CD4-positive, alpha-beta T cell (primary cell): Measurements from ENCODE around the gene AQP5. TPM values are rescaled to one million over a fixed set of nuclear protein-coding genes. Genes with fewer than 3 reads are reported as not detected.

ENCODE experiments used
- ATAC-seq: fragments of 200-7000 bp; cut with Tn5 transposase; one replicate; pipeline ENCODE4 v1.10.0; 2022; ENCODE audit warnings: mild to moderate bottlenecking; ENCODE audit not compliant: poor library complexity
- CTCF ChIA-PET: fragments of 350-600 bp; sonication (Branson Sonifier 250); formaldehyde crosslinking; loops from one replicate; lab custom pipeline; 2021; ENCODE audit warnings: antibody characterized with exemption, inconsistent platforms; lab: Charles Lee
- POLR2A ChIA-PET: fragments of 350-600 bp; sonication (Branson Sonifier 250); formaldehyde crosslinking; loops from one replicate; lab custom pipeline; 2021; ENCODE audit warnings: antibody characterized with exemption, inconsistent platforms; lab: Charles Lee
- DNase-seq, 14 experiments: peaks; one replicate each; pipeline ENCODE4 v3.0.0-alpha.2; 2013 to 2020; ENCODE audit warnings: mixed read lengths in 2 of 14
- H3K27ac ChIP-seq, 2 donors: one replicate each; pipeline versions ENCODE4 v1.5.1 to v1.7.0; 2013; ENCODE audit warnings: low read length in 2 of 2, low read depth in 1 of 2, mild to moderate bottlenecking in 1 of 2
- H3K27me3 ChIP-seq, 2 experiments: 1 replicate in 1 of 2; 2 replicates in 1 of 2; pipeline versions ENCODE4 v1.6.1 to v1.7.0; 2013; ENCODE audit warnings: low read length in 2 of 2, control low read depth in 1 of 2, mild to moderate bottlenecking in 1 of 2, moderate library complexity in 1 of 2; ENCODE audit not compliant: insufficient read depth in 2 of 2, control insufficient read depth in 1 of 2
- H3K36me3 ChIP-seq: one replicate; pipeline ENCODE4 v1.6.1; 2013; ENCODE audit warnings: low read length, control low read depth; ENCODE audit not compliant: insufficient read depth
- H3K4me1 ChIP-seq: one replicate; pipeline ENCODE4 v1.6.1; 2013; ENCODE audit warnings: low read length, control low read depth; ENCODE audit not compliant: insufficient read depth
- H3K4me3 ChIP-seq: one replicate; pipeline ENCODE4 v1.5.1; 2013; ENCODE audit warnings: mild to moderate bottlenecking, low read length, moderate library complexity
- H3K9me3 ChIP-seq, 2 experiments: 1 replicate in 1 of 2; 2 replicates in 1 of 2; pipeline versions ENCODE4 v1.6.1 to v1.7.0; 2013; ENCODE audit warnings: low read length in 2 of 2, mild to moderate bottlenecking in 2 of 2, control low read depth in 1 of 2, moderate library complexity in 1 of 2; ENCODE audit not compliant: control insufficient read depth in 1 of 2, insufficient read depth in 1 of 2
- H3K27ac Mint-ChIP-seq: one replicate; pipeline ENCODE4 v1.8.0; 2020; ENCODE audit warnings: mixed read lengths
- H3K27me3 Mint-ChIP-seq: one replicate; pipeline ENCODE4 v1.8.0; 2021; ENCODE audit warnings: mixed read lengths
- H3K36me3 Mint-ChIP-seq: one replicate; pipeline ENCODE4 v1.8.0; 2021; ENCODE audit warnings: low read depth, mixed read lengths
- H3K4me1 Mint-ChIP-seq: one replicate; pipeline ENCODE4 v1.8.0; 2021; ENCODE audit warnings: low read depth, mixed read lengths
- H3K4me3 Mint-ChIP-seq: one replicate; pipeline ENCODE4 v1.8.0; 2020; ENCODE audit warnings: mild to moderate bottlenecking, mixed read lengths
- H3K9me3 Mint-ChIP-seq: one replicate; pipeline ENCODE4 v1.8.0; 2020; ENCODE audit warnings: mixed read lengths
- intact Hi-C, 2 experiments: fragments of 100-400 bp; cut with DNase I in 1 of 2; cut with micrococcal nuclease in 1 of 2; formaldehyde crosslinking; loops; one replicate each; pipeline versions ENCODE4 v1.15.1 to v1.9.0; 2023 to 2025; cut with DNase I, micrococcal nuclease
- total RNA-seq, 174 experiments: library from RNA in 2 of 174; stranded (reverse) in 2 of 174; gene quantifications; one replicate each; pipeline ENCODE4 v1.2.3 and lab custom pipeline; 2021 to 2026
- TF ChIP-seq, protein P1 (sequence below): fragments of 200-600 bp; IDR thresholded peaks from one replicate; pipeline ENCODE4 v1.8.0; 2022; ENCODE audit warnings: antibody characterized with exemption, mild to moderate bottlenecking

The AQP5 gene
- total RNA-seq, 2 experiments from 2014 or later = not detected

DNA sequence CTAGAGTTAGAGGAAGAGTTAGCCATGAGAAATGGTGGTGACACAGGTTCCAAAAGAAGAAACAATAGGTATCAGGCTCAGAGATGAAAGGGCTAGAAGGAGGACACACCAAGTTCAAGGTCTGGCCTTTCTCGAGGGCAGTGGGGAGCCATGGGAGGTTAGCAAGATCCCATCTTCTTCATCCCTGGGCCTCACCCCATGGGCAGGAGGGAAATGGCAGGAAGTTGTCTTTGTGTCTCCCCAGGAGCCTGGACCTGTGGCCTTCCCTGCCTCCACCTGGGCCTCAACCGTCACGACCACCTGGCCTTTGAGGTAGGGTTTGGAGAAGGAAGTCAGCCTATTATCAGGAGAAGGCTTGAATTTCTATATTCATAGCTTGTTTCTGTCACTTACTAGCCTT, 17.0 kb upstream of the AQP5 start:
- H3K9me3 ChIP-seq = no peaks in the 10 kb centered on the region
- Mint-ChIP-seq H3K36me3 (no peaks in the 10 kb centered on the region), H3K4me3 (no peak overlapping the region), H3K27me3 (peaks cover 2% of the 10 kb centered on the region), H3K9me3 (no peaks in the 10 kb centered on the region), H3K27ac (peak overlapping the region; percentile 57), H3K4me1 (peaks cover 30% of the 10 kb centered on the region)
- TF ChIP-seq, protein P1, sequence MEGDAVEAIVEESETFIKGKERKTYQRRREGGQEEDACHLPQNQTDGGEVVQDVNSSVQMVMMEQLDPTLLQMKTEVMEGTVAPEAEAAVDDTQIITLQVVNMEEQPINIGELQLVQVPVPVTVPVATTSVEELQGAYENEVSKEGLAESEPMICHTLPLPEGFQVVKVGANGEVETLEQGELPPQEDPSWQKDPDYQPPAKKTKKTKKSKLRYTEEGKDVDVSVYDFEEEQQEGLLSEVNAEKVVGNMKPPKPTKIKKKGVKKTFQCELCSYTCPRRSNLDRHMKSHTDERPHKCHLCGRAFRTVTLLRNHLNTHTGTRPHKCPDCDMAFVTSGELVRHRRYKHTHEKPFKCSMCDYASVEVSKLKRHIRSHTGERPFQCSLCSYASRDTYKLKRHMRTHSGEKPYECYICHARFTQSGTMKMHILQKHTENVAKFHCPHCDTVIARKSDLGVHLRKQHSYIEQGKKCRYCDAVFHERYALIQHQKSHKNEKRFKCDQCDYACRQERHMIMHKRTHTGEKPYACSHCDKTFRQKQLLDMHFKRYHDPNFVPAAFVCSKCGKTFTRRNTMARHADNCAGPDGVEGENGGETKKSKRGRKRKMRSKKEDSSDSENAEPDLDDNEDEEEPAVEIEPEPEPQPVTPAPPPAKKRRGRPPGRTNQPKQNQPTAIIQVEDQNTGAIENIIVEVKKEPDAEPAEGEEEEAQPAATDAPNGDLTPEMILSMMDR = no peak
- ChIA-PET CTCF (interaction anchor here (0.7 to 2.4 kb wide), 4 partner anchors 13 to 98 kb away, joined by 3 to 32 read pairs (median 8); no protein-coding TSS in a partner anchor), POLR2A (interaction anchor here (1.6 kb wide), 1 partner anchor 102 kb away, joined by 5 read pairs; the partner anchor contains the start of gene BCDIN3D)
- no peaks in the 10 kb centered on the region for H3K27me3 ChIP-seq
- no peaks in the 10 kb centered on the region for H3K36me3 ChIP-seq
- H3K4me3 ChIP-seq = no peak overlapping the region
- DNase-seq = no peak
- intact Hi-C loops = no loop called here
- peaks cover 40% of the 10 kb centered on the region for H3K4me1 ChIP-seq
- ATAC-seq = no peak
- no peak overlapping the region for H3K27ac ChIP-seq

DNA sequence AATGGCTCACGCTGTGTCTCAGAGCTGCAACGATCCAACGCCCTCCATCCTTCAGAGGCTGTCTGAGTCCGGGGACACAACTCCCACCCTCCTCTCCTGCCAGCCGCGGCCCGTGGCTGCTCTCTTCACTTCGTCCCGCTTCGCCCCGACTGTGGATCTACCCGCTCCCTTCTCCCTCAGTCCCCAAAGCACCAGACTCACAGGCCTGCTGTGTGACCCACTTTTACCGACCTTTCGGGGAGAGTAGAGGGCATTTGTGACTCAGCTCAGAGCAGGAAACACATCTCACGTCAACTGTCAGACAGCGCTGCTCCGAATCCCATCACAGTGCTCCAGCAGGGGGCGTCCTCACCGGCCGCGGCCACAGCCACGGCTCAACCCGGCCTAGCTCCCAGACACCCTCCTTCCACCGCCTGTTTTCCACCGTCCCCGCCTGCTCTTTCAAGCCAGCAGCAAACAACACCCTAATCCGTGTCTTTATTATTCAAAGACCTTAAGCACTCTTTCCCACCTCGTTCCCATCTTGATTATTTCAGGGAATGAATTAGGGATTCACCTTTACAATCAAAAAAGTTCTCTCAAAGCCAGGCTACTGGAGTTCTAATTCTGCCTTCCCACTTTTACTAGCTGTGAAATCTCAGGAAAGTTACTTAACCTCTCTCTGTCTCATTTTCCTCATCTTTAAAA, 16.1 kb upstream of the AQP5 start:
- peak overlapping the region; percentile 83 for H3K4me3 Mint-ChIP-seq
- Histone ChIP-seq H3K27me3 (no peaks in the 10 kb centered on the region), H3K27ac (peak overlapping the region in 1 of 2 donors; percentile 35), H3K4me1 (peaks cover 40% of the 10 kb centered on the region), H3K36me3 (no peaks in the 10 kb centered on the region), H3K9me3 (no peaks in the 10 kb centered on the region), H3K4me3 (peak overlapping the region; percentile 47)
- peaks cover 5% of the 10 kb centered on the region for H3K27me3 Mint-ChIP-seq
- H3K4me1 Mint-ChIP-seq = peaks cover 30% of the 10 kb centered on the region
- H3K36me3 Mint-ChIP-seq = no peaks in the 10 kb centered on the region
- peak; percentile 63 to 91 (median 78) for DNase-seq
- intact Hi-C loops = no loop called here
- TF ChIP-seq, protein P1 = peak; percentile 89
- POLR2A ChIA-PET = interaction anchor here (0.6 to 1.6 kb wide), 7 partner anchors 13 to 204 kb away, joined by 3 to 8 read pairs (median 4); partner anchors contain the start of genes BCDIN3D and TMBIM6
- ATAC-seq = peak; percentile 95
- CTCF ChIA-PET = interaction anchor here (0.6 to 2.4 kb wide), 16 partner anchors 8 to 277 kb away, joined by 3 to 32 read pairs (median 4); partner anchors contain the start of genes COX14 and RACGAP1
- no peaks in the 10 kb centered on the region for H3K9me3 Mint-ChIP-seq
- H3K27ac Mint-ChIP-seq = peak overlapping the region; percentile 86

DNA sequence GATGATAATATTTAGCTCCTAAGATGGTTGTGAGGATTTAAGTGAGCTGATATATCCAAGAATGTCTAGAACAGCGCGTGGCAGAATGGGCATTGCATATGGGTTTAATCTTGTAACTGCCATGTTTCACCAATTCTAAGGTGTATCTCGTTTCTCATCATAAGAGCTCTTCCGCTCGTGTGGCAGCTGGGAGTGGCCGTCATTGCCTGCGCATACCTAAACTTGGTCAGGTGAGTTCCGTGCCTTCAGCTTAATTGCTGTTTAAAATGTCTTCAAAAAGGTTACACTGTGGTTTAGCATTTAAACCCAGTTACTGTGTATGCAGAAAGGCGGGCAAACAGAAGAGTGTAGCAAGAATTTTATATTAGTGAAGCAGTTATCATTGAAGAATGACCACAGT, 15.6 kb upstream of the AQP5 start:
- Mint-ChIP-seq H3K36me3 (no peaks in the 10 kb centered on the region), H3K9me3 (no peaks in the 10 kb centered on the region), H3K27me3 (peaks cover 5% of the 10 kb centered on the region), H3K27ac (peak overlapping the region; percentile 86), H3K4me1 (peaks cover 30% of the 10 kb centered on the region), H3K4me3 (peak overlapping the region; percentile 32)
- CTCF ChIA-PET = interaction anchor here (0.9 to 2.4 kb wide), 12 partner anchors 9 to 276 kb away, joined by 3 to 32 read pairs (median 4); partner anchors contain the start of gene COX14
- H3K4me1 ChIP-seq = peaks cover 40% of the 10 kb centered on the region
- TF ChIP-seq, protein P1 = no peak
- H3K27me3 ChIP-seq = no peaks in the 10 kb centered on the region
- DNase-seq = peak in 5 of 14 experiments; percentile 8 to 37 (median 18)
- H3K9me3 ChIP-seq = no peaks in the 10 kb centered on the region
- H3K4me3 ChIP-seq = no peak overlapping the region
- H3K27ac ChIP-seq = peak overlapping the region in 1 of 2 donors; percentile 35
- peak; percentile 24 for ATAC-seq
- H3K36me3 ChIP-seq = no peaks in the 10 kb centered on the region
- POLR2A ChIA-PET = interaction anchor here (0.6 to 1.6 kb wide), 5 partner anchors 14 to 205 kb away, joined by 4 to 8 read pairs (median 5); partner anchors contain the start of genes BCDIN3D and TMBIM6
- intact Hi-C loops = no loop called here
